ENCODE results near the gene COA1. TPM values are rescaled to one million over a fixed set of nuclear protein-coding genes. Genes with fewer than 3 reads are reported as not detected.

COA1 gene
- total RNA-seq, 1 experiment from 2014 or later, result 109 TPM

- Mint-ChIP-seq H3K27ac (ENCODE audit: unreplicated experiment) (peak overlapping the region; percentile 90), H3K4me3 (ENCODE audit: low read depth, unreplicated experiment) (peak overlapping the region; percentile 24)
Observed at GRCh38 chr7:43649755-43650274, 79.5 kb downstream of the COA1 start.

GRCh38 chr7:43648473-43649406, 80.6 kb downstream of the COA1 start:
- no peaks in the 10 kb centered on the region for H3K27me3 Mint-ChIP-seq (ENCODE audit: unreplicated experiment)
- peaks cover 57% of the 10 kb centered on the region for H3K4me1 Mint-ChIP-seq (ENCODE audit: low read depth, unreplicated experiment)
- TF ChIP-seq, protein P1, sequence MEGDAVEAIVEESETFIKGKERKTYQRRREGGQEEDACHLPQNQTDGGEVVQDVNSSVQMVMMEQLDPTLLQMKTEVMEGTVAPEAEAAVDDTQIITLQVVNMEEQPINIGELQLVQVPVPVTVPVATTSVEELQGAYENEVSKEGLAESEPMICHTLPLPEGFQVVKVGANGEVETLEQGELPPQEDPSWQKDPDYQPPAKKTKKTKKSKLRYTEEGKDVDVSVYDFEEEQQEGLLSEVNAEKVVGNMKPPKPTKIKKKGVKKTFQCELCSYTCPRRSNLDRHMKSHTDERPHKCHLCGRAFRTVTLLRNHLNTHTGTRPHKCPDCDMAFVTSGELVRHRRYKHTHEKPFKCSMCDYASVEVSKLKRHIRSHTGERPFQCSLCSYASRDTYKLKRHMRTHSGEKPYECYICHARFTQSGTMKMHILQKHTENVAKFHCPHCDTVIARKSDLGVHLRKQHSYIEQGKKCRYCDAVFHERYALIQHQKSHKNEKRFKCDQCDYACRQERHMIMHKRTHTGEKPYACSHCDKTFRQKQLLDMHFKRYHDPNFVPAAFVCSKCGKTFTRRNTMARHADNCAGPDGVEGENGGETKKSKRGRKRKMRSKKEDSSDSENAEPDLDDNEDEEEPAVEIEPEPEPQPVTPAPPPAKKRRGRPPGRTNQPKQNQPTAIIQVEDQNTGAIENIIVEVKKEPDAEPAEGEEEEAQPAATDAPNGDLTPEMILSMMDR (IDR thresholded peaks at IDR 0.05; ENCODE audit: unreplicated experiment), result no peak
- H3K36me3 Mint-ChIP-seq (ENCODE audit: insufficient read depth, unreplicated experiment), result peaks cover 70% of the 10 kb centered on the region
- BruUV-seq (replicated peaks), result no TSS peak
- H3K9me3 Mint-ChIP-seq (ENCODE audit: low read depth, unreplicated experiment), result no peaks in the 10 kb centered on the region
- intact Hi-C loops (cut with micrococcal nuclease; ENCODE audit: unreplicated experiment), result loop anchor here (1.0 to 10.0 kb wide), 6 partner anchors 26 to 186 kb away; partner anchors contain the start of gene STK17A
- peak; percentile 62 for DNase-seq
- peak overlapping the region; percentile 90 for H3K27ac Mint-ChIP-seq (ENCODE audit: unreplicated experiment)
- peak overlapping the region; percentile 38 for H3K4me3 Mint-ChIP-seq (ENCODE audit: low read depth, unreplicated experiment)
- CTCF ChIA-PET, result interaction anchor here (0.5 to 2.3 kb wide), 18 partner anchors 10 to 221 kb away, joined by 3 to 37 read pairs (median 4); partner anchors contain the start of genes COA1, MRPS24 and STK17A

More at GRCh38 chr7:43649755-43650274, 79.5 kb downstream of the COA1 start:
- Mint-ChIP-seq H3K9me3 (ENCODE audit: low read depth, unreplicated experiment) (peaks cover 2% of the 10 kb centered on the region), H3K4me1 (ENCODE audit: low read depth, unreplicated experiment) (peaks cover 67% of the 10 kb centered on the region), H3K27me3 (ENCODE audit: unreplicated experiment) (no peaks in the 10 kb centered on the region), H3K36me3 (ENCODE audit: insufficient read depth, unreplicated experiment) (peaks cover 67% of the 10 kb centered on the region)
- no TSS peak for BruUV-seq (replicated peaks)
- intact Hi-C loops (cut with micrococcal nuclease; ENCODE audit: unreplicated experiment), result loop anchor here (2.0 to 10.0 kb wide), 4 partner anchors 25 to 185 kb away; partner anchors contain the start of gene STK17A
- CTCF ChIA-PET, result interaction anchor here (0.6 to 2.3 kb wide), 5 partner anchors 25 to 571 kb away, joined by 3 to 14 read pairs (median 3); partner anchors contain the start of gene STK17A
- peak; percentile 39 for DNase-seq
- TF ChIP-seq, protein P1 (IDR thresholded peaks at IDR 0.05; ENCODE audit: unreplicated experiment), result no peak

- Mint-ChIP-seq H3K27me3 (ENCODE audit: unreplicated experiment) (no peaks in the 10 kb centered on the region), H3K9me3 (ENCODE audit: low read depth, unreplicated experiment) (no peaks in the 10 kb centered on the region), H3K36me3 (ENCODE audit: insufficient read depth, unreplicated experiment) (peaks cover 78% of the 10 kb centered on the region), H3K4me1 (ENCODE audit: low read depth, unreplicated experiment) (peaks cover 53% of the 10 kb centered on the region), H3K4me3 (ENCODE audit: low read depth, unreplicated experiment) (peak overlapping the region; percentile 38), H3K27ac (ENCODE audit: unreplicated experiment) (peak overlapping the region; percentile 90)
- CTCF ChIA-PET, result interaction anchor here (0.5 to 2.0 kb wide), 15 partner anchors 9 to 222 kb away, joined by 3 to 37 read pairs (median 5); partner anchors contain the start of genes COA1, MRPS24 and STK17A
- peak; percentile 88 for DNase-seq
- intact Hi-C loops (cut with micrococcal nuclease; ENCODE audit: unreplicated experiment), result loop anchor here (1.0 to 10.0 kb wide), 6 partner anchors 27 to 187 kb away; partner anchors contain the start of gene STK17A
- no TSS peak for BruUV-seq (replicated peaks)
- TF ChIP-seq, protein P1 (IDR thresholded peaks at IDR 0.05; ENCODE audit: unreplicated experiment), result no peak
Observed at GRCh38 chr7:43647673-43648472, 81.5 kb downstream of the COA1 start.

DNA sequence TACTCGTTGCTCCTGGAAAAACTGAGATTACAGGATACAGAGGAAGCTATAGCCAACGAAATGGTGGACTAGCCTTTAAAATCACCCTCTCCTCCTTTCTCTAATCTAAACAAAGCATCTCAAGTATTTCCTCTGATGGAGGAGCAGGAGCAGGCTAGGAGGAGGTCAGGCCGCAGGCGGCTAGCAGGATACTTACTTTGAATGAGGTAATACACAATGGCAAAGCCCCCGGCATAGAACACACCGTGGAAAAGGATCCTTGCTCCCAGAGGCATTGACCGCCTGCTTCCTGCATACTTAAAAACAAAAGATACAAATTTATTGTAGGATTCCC, 82.0 kb downstream of the COA1 start:
- intact Hi-C loops (cut with micrococcal nuclease; ENCODE audit: unreplicated experiment), result loop anchor here (5.0 to 10.0 kb wide), 2 partner anchors 65 to 187 kb away; partner anchors contain the start of gene STK17A
- Mint-ChIP-seq H3K27ac (ENCODE audit: unreplicated experiment) (peak overlapping the region; percentile 90), H3K9me3 (ENCODE audit: low read depth, unreplicated experiment) (no peaks in the 10 kb centered on the region), H3K27me3 (ENCODE audit: unreplicated experiment) (no peaks in the 10 kb centered on the region), H3K36me3 (ENCODE audit: insufficient read depth, unreplicated experiment) (peaks cover 79% of the 10 kb centered on the region), H3K4me1 (ENCODE audit: low read depth, unreplicated experiment) (peaks cover 53% of the 10 kb centered on the region), H3K4me3 (ENCODE audit: low read depth, unreplicated experiment) (no peak overlapping the region)
- no peak for DNase-seq
- CTCF ChIA-PET, result interaction anchor here (0.9 to 2.0 kb wide), 12 partner anchors 8 to 222 kb away, joined by 3 to 37 read pairs (median 6); partner anchors contain the start of genes MRPS24 and STK17A
- TSS peak; percentile 66 for BruUV-seq (replicated peaks)
- TF ChIP-seq, protein P1 (IDR thresholded peaks at IDR 0.05; ENCODE audit: unreplicated experiment), result no peak
